HepG2 (cell line): ENCODE data around the gene GADL1. TPM values are rescaled to one million over a fixed set of nuclear protein-coding genes. Genes with fewer than 3 reads are reported as not detected.

Source experiments
- ATAC-seq: fragments of 200-7000 bp; cut with Tn5 transposase; 3 replicates; pipeline ENCODE4 v1.9.1; 2020; ENCODE audit warnings: mild to moderate bottlenecking, moderate library complexity
- BruUV-seq: library from RNA; stranded (reverse); fragments of 400-500 nt; replicated peaks from 2 replicates; lab custom pipeline; 2021; lab: Mats Ljungman, UMichigan
- CTCF ChIA-PET: fragments of 300-600 bp; formaldehyde crosslinking; extraction: SDS; loops from one replicate; lab custom pipeline; 2021; ENCODE audit warnings: low total read pairs, inconsistent platforms, low intra/inter-chr PET ratio; lab: Yijun Ruan, JAX
- POLR2A ChIA-PET: fragments of 350-600 bp; sonication (Branson Sonifier 250); formaldehyde crosslinking; loops from one replicate; lab custom pipeline; 2020; ENCODE audit warnings: antibody characterized with exemption, inconsistent platforms; lab: Yijun Ruan, JAX
- DNase-seq: peaks from one replicate; pipeline ENCODE4 v3.0.0-alpha.2; 2015; ENCODE audit warnings: low spot score
- FAIRE-seq: peaks from 3 replicates; lab custom pipeline; 2011; peaks lifted over from hg19 to GRCh38; lab: Jason Lieb, UNC
- H2AFZ ChIP-seq: one replicate; pipeline ENCODE4 v1.6.1; 2011; ENCODE audit warnings: low read length, inconsistent platforms
- H3K27ac ChIP-seq: fragments of 300-600 bp; 3 replicates; pipeline ENCODE4 v1.8.0; 2011; ENCODE audit warnings: mixed run types, mild to moderate bottlenecking, mixed read lengths, low read length, inconsistent platforms; ENCODE audit not compliant: insufficient read depth; ENCODE audit errors: extremely low read length
- H3K27me3 ChIP-seq, 2 experiments: fragments of 200-600 bp in 1 of 2; 2 replicates in 1 of 2; 3 replicates in 1 of 2; pipeline versions ENCODE4 v1.6.0 to v1.8.0; 2011; ENCODE audit warnings: low read length in 2 of 2, mild to moderate bottlenecking in 2 of 2, moderate library complexity in 2 of 2, inconsistent platforms in 1 of 2; ENCODE audit not compliant: insufficient read depth in 2 of 2, control insufficient read depth in 1 of 2
- H3K36me3 ChIP-seq, 2 experiments: fragments of 200-600 bp in 1 of 2; replicated peaks in 1 of 2; 2 replicates in 1 of 2; 3 replicates in 1 of 2; pipeline versions ENCODE4 v1.5.1 to v1.8.0; 2011; ENCODE audit warnings: low read length in 2 of 2, inconsistent platforms in 1 of 2; ENCODE audit not compliant: insufficient read depth in 2 of 2, control insufficient read depth in 1 of 2
- H3K4me1 ChIP-seq: 2 replicates; pipeline ENCODE4 v1.5.1; 2012; ENCODE audit warnings: low read length, inconsistent platforms; ENCODE audit not compliant: insufficient read depth
- H3K4me2 ChIP-seq: 2 replicates; pipeline ENCODE4 v1.6.0; 2011; ENCODE audit warnings: low read depth, low read length, inconsistent platforms
- H3K4me3 ChIP-seq, 3 experiments: fragments of 200-600 bp in 1 of 3; sonication (generic), shearing (Covaris generic) in 1 of 3; replicated peaks in 1 of 3; 2 replicates each; pipeline ENCODE4 v1.5.1; 2011 to 2016; ENCODE audit warnings: low read length in 3 of 3, inconsistent platforms in 2 of 3, low read depth in 2 of 3, mild to moderate bottlenecking in 2 of 3, control low read depth in 1 of 3, mixed read lengths in 1 of 3; ENCODE audit not compliant: insufficient read depth in 1 of 3
- H3K79me2 ChIP-seq: one replicate; pipeline ENCODE4 v1.6.1; 2011; ENCODE audit warnings: low read length, inconsistent platforms; ENCODE audit not compliant: insufficient read depth
- H3K9ac ChIP-seq: 2 replicates; pipeline ENCODE4 v1.6.0; 2011; ENCODE audit warnings: mild to moderate bottlenecking, low read depth, low read length, inconsistent platforms; ENCODE audit not compliant: insufficient read depth
- H3K9me3 ChIP-seq: 2 replicates; pipeline ENCODE4 v1.5.1; 2012; ENCODE audit warnings: mild to moderate bottlenecking, low read length
- H4K20me1 ChIP-seq: 2 replicates; pipeline ENCODE4 v1.6.0; 2011; ENCODE audit warnings: inconsistent platforms, mild to moderate bottlenecking, low read length, moderate library complexity; ENCODE audit not compliant: insufficient read depth
- DNMT1 ChIP-seq: sonication (generic); formaldehyde crosslinking; IDR thresholded peaks from 2 replicates; pipeline ENCODE4 v1.5.1; 2020; ENCODE audit warnings: mild to moderate bottlenecking, missing genetic modification reagents
- HIC2 ChIP-seq: sonication (generic); formaldehyde crosslinking; IDR thresholded peaks from 2 replicates; pipeline ENCODE4 v1.9.0; 2022; ENCODE audit warnings: low read depth, missing genetic modification reagents
- KMT2B ChIP-seq: IDR thresholded peaks from 2 replicates; pipeline ENCODE4 v1.6.1; 2016; ENCODE audit warnings: missing genetic modification reagents, missing compliant biosample characterization
- NR1H2 ChIP-seq: sonication (generic); formaldehyde crosslinking; IDR thresholded peaks from 2 replicates; pipeline ENCODE4 v1.8.1; 2022; ENCODE audit warnings: low read depth, missing genetic modification reagents, borderline replicate concordance
- SUZ12 ChIP-seq: fragments of 150-350 bp; IDR thresholded peaks from 2 replicates; pipeline ENCODE4 v1.6.1; 2014; ENCODE audit warnings: low read depth, low read length
- ZBTB33 ChIP-seq: sonication (generic); formaldehyde crosslinking; IDR thresholded peaks from 2 replicates; pipeline ENCODE4 v1.4.0; 2020; ENCODE audit warnings: missing genetic modification reagents
- ZMAT3 ChIP-seq: sonication (generic); formaldehyde crosslinking; conservative IDR thresholded peaks from 2 replicates; pipeline ENCODE4 v1.7.0; 2021; ENCODE audit warnings: missing genetic modification reagents
- ZNF263 ChIP-seq: sonication (generic); formaldehyde crosslinking; IDR thresholded peaks from 2 replicates; pipeline ENCODE4 v1.4.0; 2020; ENCODE audit warnings: missing genetic modification reagents
- ZNF644 ChIP-seq: IDR thresholded peaks from 2 replicates; pipeline ENCODE4 v1.6.1; 2016; ENCODE audit warnings: low read depth
- ZNF83 ChIP-seq: sonication (generic); formaldehyde crosslinking; IDR thresholded peaks from 2 replicates; pipeline ENCODE4 v1.4.0; 2020; ENCODE audit warnings: missing genetic modification reagents, mild to moderate bottlenecking, borderline replicate concordance
- WGBS: methylation state at CpG from one replicate; pipeline ENCODE4 v1.1.6; 2017; ENCODE audit warnings: low lambda C conversion rate; 5-methylcytosine and 5-hydroxymethylcytosine counted together
- in situ Hi-C: cut with HindIII; loops from 2 replicates; pipeline ENCODE4 v1.10.0; 2017; ENCODE audit warnings: low pct_unique_long_range_greater_than_20kb; ENCODE audit not compliant: extremely low pct_ligation_motif_present
- intact Hi-C: fragments of 100-400 bp; cut with micrococcal nuclease; formaldehyde crosslinking; loops from one replicate; pipeline ENCODE4 v1.10.0; 2022; ENCODE audit not compliant: unreplicated experiment
- polyA plus RNA-seq, 8 experiments: library from polyadenylated mRNA; depleted of rRNA in 3 of 8; stranded (reverse) in 7 of 8; unstranded in 1 of 8; fragments of >200 nt; fragmentation: Illumina TruSeq in 4 of 8; extraction: Trizol in 4 of 8; gene quantifications; 2 replicates each; pipeline versions ENCODE4 v1.2.1 to v1.2.3, GENCODE V29; 2011 to 2016; ENCODE audit warnings: low read depth in 4 of 8, missing spikeins in 1 of 8, mixed read lengths in 1 of 8; ENCODE audit not compliant: insufficient read depth in 1 of 8
- total RNA-seq, 5 experiments: library from RNA; depleted of rRNA; stranded (reverse); fragments of >200 nt; fragmentation: Illumina TruSeq; extraction: Trizol; gene quantifications; 2 replicates each; pipeline ENCODE4 v1.2.3, GENCODE V29; 2016; ENCODE audit warnings: low read depth in 1 of 5
- TF ChIP-seq, protein P1 (sequence below): sonication (generic); formaldehyde crosslinking; conservative IDR thresholded peaks from 2 replicates; pipeline ENCODE4 v1.4.0; 2020; ENCODE audit warnings: mild to moderate bottlenecking, missing genetic modification reagents, moderate library complexity

GADL1 gene
- total and polyA plus RNA-seq, 2 of the 13 experiments (the other 11 are each of a cell fraction or from before 2014, with no cell fraction given), result not detected

DNA sequence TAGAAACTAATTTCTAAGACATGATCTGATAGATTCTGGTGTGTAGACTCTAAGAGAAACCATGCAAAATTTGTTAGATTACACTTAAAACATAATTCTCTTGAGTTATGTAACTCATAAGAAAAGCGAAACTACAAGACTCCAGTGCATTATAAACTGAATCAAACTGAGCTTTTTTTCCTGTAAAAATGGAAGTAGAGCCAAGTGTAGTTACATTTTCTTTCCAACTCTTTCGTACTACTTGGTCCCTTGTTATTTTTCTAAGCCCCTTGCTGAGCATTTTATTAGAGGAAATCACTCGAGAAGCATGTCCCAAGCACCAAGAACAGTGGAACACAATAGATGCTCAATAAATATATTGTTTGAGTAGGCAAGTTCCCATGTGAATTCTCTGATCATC is 130.2 kb downstream of the GADL1 start:
- Histone ChIP-seq H3K36me3 (no peaks in the 10 kb centered on the region), H3K4me3 (no peak overlapping the region), H4K20me1 (no peaks in the 10 kb centered on the region), H3K4me2 (no peak overlapping the region), H3K9me3 (no peaks in the 10 kb centered on the region), H3K27me3 (0 out of 5 replicates have a peak, but pooled peaks cover 2 to 9% of the 10 kb centered on the region in 2 experiments), H3K79me2 (no peaks in the 10 kb centered on the region), H2AFZ (no peak overlapping the region), H3K27ac (no peak overlapping the region), H3K9ac (no peak overlapping the region), H3K4me1 (no peaks in the 10 kb centered on the region)
- FAIRE-seq (no peak), DNase-seq (no peak), ATAC-seq (no peak)
- no TSS peak for BruUV-seq
- ChIA-PET POLR2A (no interaction called here), CTCF (no interaction called here)
- TF ChIP-seq ZNF83 (CRISPR knock-in tag), result no peak
- 28% methylated on average over 3 of the region's 3 CpGs for WGBS
- in situ Hi-C loops, result no loop called here
- intact Hi-C loops, result no loop called here

DNA sequence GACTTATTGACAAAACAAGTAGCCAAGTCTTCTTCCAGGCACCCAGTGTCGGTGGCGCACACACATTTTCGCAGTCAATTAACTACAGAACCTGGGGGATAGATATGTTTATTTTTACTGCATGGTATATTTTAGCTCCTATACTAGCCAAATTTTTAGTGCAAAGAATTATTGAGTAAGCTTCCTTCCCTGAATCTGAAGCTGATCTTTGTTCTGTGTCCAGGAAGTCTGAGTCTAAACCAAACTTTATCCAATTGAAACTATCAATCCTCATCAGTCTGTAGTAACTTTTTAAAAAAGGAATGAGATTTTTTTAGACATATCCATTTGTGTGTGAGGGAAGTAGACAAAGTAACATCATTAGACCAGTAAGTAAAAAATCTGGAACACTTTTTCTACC is 133.1 kb downstream of the GADL1 start:
- Histone ChIP-seq H3K36me3 (no peaks in the 10 kb centered on the region), H3K4me3 (no peak overlapping the region), H3K9ac (no peak overlapping the region), H4K20me1 (no peaks in the 10 kb centered on the region), H2AFZ (no peak overlapping the region), H3K4me1 (no peaks in the 10 kb centered on the region), H3K4me2 (no peak overlapping the region), H3K79me2 (no peaks in the 10 kb centered on the region), H3K27me3 (0 out of 5 replicates have a peak, but pooled peaks cover 2 to 11% of the 10 kb centered on the region in 2 experiments), H3K9me3 (no peaks in the 10 kb centered on the region), H3K27ac (no peak overlapping the region)
- in situ Hi-C loops, result no loop called here
- no TSS peak for BruUV-seq
- WGBS, result 71% methylated on average over 3 of the region's 3 CpGs
- ATAC-seq (no peak), DNase-seq (no peak), FAIRE-seq (no peak)
- ChIA-PET POLR2A (no interaction called here), CTCF (no interaction called here)
- intact Hi-C loops, result no loop called here
- no peak for TF ChIP-seq SUZ12
- no peak for TF ChIP-seq KMT2B (CRISPR knock-in tag)
- no peak for TF ChIP-seq ZNF644 (CRISPR knock-in tag)
- TF ChIP-seq HIC2 (CRISPR knock-in tag), result no peak
- no peak for TF ChIP-seq NR1H2 (CRISPR knock-in tag)
- TF ChIP-seq ZBTB33, result no peak
- TF ChIP-seq ZMAT3 (CRISPR knock-in tag), result no peak
- TF ChIP-seq ZNF263 (CRISPR knock-in tag), result no peak
- TF ChIP-seq DNMT1 (CRISPR knock-in tag), result no peak
- TF ChIP-seq, protein P1, sequence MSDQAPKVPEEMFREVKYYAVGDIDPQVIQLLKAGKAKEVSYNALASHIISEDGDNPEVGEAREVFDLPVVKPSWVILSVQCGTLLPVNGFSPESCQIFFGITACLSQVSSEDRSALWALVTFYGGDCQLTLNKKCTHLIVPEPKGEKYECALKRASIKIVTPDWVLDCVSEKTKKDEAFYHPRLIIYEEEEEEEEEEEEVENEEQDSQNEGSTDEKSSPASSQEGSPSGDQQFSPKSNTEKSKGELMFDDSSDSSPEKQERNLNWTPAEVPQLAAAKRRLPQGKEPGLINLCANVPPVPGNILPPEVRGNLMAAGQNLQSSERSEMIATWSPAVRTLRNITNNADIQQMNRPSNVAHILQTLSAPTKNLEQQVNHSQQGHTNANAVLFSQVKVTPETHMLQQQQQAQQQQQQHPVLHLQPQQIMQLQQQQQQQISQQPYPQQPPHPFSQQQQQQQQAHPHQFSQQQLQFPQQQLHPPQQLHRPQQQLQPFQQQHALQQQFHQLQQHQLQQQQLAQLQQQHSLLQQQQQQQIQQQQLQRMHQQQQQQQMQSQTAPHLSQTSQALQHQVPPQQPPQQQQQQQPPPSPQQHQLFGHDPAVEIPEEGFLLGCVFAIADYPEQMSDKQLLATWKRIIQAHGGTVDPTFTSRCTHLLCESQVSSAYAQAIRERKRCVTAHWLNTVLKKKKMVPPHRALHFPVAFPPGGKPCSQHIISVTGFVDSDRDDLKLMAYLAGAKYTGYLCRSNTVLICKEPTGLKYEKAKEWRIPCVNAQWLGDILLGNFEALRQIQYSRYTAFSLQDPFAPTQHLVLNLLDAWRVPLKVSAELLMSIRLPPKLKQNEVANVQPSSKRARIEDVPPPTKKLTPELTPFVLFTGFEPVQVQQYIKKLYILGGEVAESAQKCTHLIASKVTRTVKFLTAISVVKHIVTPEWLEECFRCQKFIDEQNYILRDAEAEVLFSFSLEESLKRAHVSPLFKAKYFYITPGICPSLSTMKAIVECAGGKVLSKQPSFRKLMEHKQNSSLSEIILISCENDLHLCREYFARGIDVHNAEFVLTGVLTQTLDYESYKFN (CRISPR knock-in tag), result no peak
